Activated naive CD8-positive, alpha-beta T cell treated with anti-CD3 and anti-CD28 coated beads for 36 hours (primary cell): Measurements from ENCODE around the gene LZTFL1. TPM values are rescaled to one million over a fixed set of nuclear protein-coding genes. Genes with fewer than 3 reads are reported as not detected.

Experiments used
- DNase-seq: peaks from one replicate; pipeline ENCODE4 v3.0.0; 2021
- H3K27ac Mint-ChIP-seq: one replicate; pipeline ENCODE4 v1.8.0; 2022; ENCODE audit warnings: mild to moderate bottlenecking, moderate library complexity, mixed read lengths
- H3K27me3 Mint-ChIP-seq: one replicate; pipeline ENCODE4 v1.8.0; 2022; ENCODE audit warnings: mild to moderate bottlenecking, mixed read lengths
- H3K36me3 Mint-ChIP-seq: one replicate; pipeline ENCODE4 v1.8.0; 2021; ENCODE audit warnings: mild to moderate bottlenecking, mixed read lengths
- H3K4me1 Mint-ChIP-seq: one replicate; pipeline ENCODE4 v1.8.0; 2021; ENCODE audit warnings: mixed read lengths
- H3K4me3 Mint-ChIP-seq: one replicate; pipeline ENCODE4 v1.8.0; 2022; ENCODE audit warnings: mild to moderate bottlenecking, moderate library complexity, mixed read lengths
- H3K9me3 Mint-ChIP-seq: one replicate; pipeline ENCODE4 v1.8.0; 2022; ENCODE audit warnings: mixed read lengths
- total RNA-seq, 2 experiments: library from RNA; stranded (reverse); gene quantifications; one replicate each; pipeline ENCODE4 v1.2.3, GENCODE V29; 2021

The LZTFL1 gene
- total RNA-seq, 2 experiments from 2014 or later: 4.7 to 7.5 TPM

DNA sequence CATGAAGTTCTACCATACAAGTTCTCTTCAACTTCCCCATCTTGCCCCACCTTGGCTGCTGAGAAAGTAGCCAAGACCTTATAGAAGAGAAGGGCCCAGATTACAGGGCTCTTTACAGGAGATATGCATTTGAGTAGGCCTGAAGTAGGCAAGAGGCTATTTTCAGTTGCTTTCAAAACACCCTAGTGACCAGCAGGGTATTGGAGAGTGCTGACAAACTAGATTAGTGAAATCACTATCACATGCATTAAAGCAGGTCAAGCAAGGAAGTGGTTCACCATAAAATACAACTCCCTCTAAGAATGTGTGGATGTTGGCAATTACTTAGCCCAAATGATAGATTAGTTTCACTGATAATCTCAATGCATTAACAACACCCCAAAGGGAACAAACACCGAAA lies 2.7 kb upstream of the LZTFL1 start:
- Mint-ChIP-seq H3K4me1 (peaks cover 6% of the 10 kb centered on the region), H3K27ac (no peak overlapping the region), H3K4me3 (no peak overlapping the region), H3K27me3 (peaks cover 10% of the 10 kb centered on the region), H3K36me3 (no peaks in the 10 kb centered on the region), H3K9me3 (no peaks in the 10 kb centered on the region)
- no peak for DNase-seq

GRCh38 chr3:45842851-45843625 lies 1.1 kb upstream of the LZTFL1 start:
- H3K4me1 Mint-ChIP-seq: peaks cover 6% of the 10 kb centered on the region
- H3K27ac Mint-ChIP-seq: no peak overlapping the region
- H3K9me3 Mint-ChIP-seq: no peaks in the 10 kb centered on the region
- no peak for DNase-seq
- no peak overlapping the region for H3K4me3 Mint-ChIP-seq
- H3K27me3 Mint-ChIP-seq: peaks cover 3% of the 10 kb centered on the region
- H3K36me3 Mint-ChIP-seq: no peaks in the 10 kb centered on the region

DNA sequence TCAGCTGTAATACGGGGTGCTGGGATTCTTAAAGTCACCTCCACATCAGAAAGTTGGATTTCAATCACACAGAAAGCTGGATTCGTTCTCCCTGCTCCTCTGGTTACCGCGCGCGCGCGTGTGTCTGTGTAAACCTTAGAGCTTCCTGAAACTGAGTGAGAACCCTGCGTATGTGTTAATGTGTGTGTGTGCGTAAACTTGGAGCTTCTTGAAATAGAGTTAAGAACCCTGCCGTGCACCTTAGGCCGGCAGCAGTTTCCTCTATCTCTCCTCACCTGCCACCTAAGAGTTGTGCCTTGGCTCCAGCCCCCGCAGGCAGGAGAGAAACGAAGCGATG lies 531 bp downstream of the LZTFL1 start:
- no peaks in the 10 kb centered on the region for H3K9me3 Mint-ChIP-seq
- H3K4me3 Mint-ChIP-seq: peak overlapping the region; percentile 90
- no peaks in the 10 kb centered on the region for H3K36me3 Mint-ChIP-seq
- no peak for DNase-seq
- peaks cover 6% of the 10 kb centered on the region for H3K4me1 Mint-ChIP-seq
- peak overlapping the region; percentile 84 for H3K27ac Mint-ChIP-seq
- H3K27me3 Mint-ChIP-seq: no peaks in the 10 kb centered on the region

- Mint-ChIP-seq H3K36me3 (no peaks in the 10 kb centered on the region), H3K27ac (no peak overlapping the region), H3K27me3 (no peaks in the 10 kb centered on the region), H3K4me3 (no peak overlapping the region), H3K4me1 (peaks cover 6% of the 10 kb centered on the region), H3K9me3 (no peaks in the 10 kb centered on the region)
- no peak for DNase-seq
Observed at GRCh38 chr3:45838466-45838865, 3.5 kb downstream of the LZTFL1 start.

DNA sequence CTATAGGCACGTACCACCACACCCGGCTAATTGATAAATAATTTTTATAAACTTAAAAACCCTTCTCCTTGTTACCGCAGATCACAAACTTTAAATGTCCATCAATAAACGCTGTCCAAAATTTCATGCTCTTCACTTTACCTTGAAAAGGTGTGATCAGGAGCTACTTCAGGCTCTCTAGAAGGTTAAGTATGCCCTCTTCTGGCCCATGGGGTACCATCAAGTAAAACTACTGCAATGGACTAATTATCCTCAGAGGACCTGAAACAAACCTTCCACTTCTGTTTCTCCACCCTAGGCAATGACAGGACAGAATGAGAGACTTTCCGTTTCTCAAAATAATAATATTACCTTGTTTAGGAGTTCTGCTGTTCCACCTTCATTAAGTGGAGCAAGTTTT lies 9.2 kb downstream of the LZTFL1 start:
- no peaks in the 10 kb centered on the region for H3K27me3 Mint-ChIP-seq
- DNase-seq: no peak
- H3K36me3 Mint-ChIP-seq: peaks cover 3% of the 10 kb centered on the region
- no peak overlapping the region for H3K27ac Mint-ChIP-seq
- no peak overlapping the region for H3K4me3 Mint-ChIP-seq
- H3K9me3 Mint-ChIP-seq: no peaks in the 10 kb centered on the region
- no peaks in the 10 kb centered on the region for H3K4me1 Mint-ChIP-seq

DNA sequence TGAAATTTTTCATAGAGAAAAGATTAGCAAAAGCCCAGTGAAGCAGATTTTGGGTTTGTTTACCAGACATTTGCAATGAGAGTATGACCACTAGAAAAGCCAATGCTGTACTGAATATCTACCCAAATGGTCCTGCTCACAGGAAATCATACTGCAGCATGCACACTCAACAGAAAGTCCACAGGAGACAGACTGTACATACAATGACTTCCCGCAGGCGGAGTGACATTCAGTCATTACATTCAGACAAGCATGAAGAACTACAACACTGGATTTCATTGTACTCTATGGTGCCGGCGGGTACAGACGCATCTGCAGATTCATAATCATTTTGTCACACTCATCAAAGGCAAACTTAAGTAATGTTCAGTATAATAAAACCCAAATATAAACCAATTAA lies 11.8 kb downstream of the LZTFL1 start:
- Mint-ChIP-seq H3K36me3 (peaks cover 4% of the 10 kb centered on the region), H3K9me3 (no peaks in the 10 kb centered on the region), H3K27ac (no peak overlapping the region), H3K27me3 (no peaks in the 10 kb centered on the region), H3K4me1 (peaks cover 9% of the 10 kb centered on the region), H3K4me3 (no peak overlapping the region)
- no peak for DNase-seq

GRCh38 chr3:45826908-45827307 lies 15.0 kb downstream of the LZTFL1 start:
- no peaks in the 10 kb centered on the region for H3K9me3 Mint-ChIP-seq
- H3K4me1 Mint-ChIP-seq: peaks cover 9% of the 10 kb centered on the region
- no peak overlapping the region for H3K4me3 Mint-ChIP-seq
- peaks cover 4% of the 10 kb centered on the region for H3K36me3 Mint-ChIP-seq
- no peak for DNase-seq
- no peak overlapping the region for H3K27ac Mint-ChIP-seq
- no peaks in the 10 kb centered on the region for H3K27me3 Mint-ChIP-seq

- Mint-ChIP-seq H3K27ac (no peak overlapping the region), H3K4me1 (peaks cover 9% of the 10 kb centered on the region), H3K4me3 (no peak overlapping the region), H3K27me3 (no peaks in the 10 kb centered on the region), H3K36me3 (peaks cover 4% of the 10 kb centered on the region), H3K9me3 (no peaks in the 10 kb centered on the region)
- no peak for DNase-seq
Observed at GRCh38 chr3:45826321-45826720, 15.6 kb downstream of the LZTFL1 start.

DNA sequence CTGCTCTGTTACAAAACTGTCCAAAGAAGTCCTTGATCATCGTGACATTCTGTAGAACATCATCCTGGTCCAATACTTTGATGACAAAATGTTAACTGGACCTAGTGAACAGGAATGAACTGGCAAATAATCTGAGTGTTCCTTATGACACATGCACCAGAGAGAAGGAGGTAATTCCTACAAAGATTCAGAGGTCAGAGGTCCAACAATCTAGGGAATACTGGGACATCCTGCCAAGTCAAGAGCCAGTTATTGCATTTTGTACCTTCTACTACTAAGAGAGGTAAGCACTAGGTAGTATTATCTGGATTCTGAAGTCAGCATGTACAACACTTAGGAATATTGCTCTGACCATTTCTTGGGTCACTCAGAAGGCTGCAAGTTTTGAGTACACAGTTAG lies 20.8 kb downstream of the LZTFL1 start:
- H3K27me3 Mint-ChIP-seq: no peaks in the 10 kb centered on the region
- H3K27ac Mint-ChIP-seq: no peak overlapping the region
- H3K9me3 Mint-ChIP-seq: peaks cover 2% of the 10 kb centered on the region
- DNase-seq: no peak
- no peak overlapping the region for H3K4me3 Mint-ChIP-seq
- H3K4me1 Mint-ChIP-seq: peaks cover under 1% of the 10 kb centered on the region
- peaks cover 1% of the 10 kb centered on the region for H3K36me3 Mint-ChIP-seq

DNA sequence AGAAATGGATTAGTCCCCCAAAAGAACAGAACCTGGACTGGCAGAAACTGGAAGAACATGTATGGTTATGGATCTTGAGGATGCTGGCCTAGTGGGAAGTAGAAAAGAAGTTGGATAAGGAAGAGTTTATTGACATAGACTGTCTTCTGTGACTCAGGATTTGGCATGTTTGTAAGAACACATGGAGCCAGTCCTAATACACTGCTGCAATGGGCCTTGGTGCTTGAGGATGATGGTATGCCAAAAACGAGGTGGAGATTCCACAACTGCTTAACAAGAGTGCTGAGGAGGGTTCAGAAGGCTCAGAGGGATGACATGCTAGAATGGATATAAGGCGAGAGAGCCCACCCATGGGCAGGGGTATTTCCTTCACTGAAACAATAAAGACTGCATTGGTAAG lies 22.4 kb downstream of the LZTFL1 start:
- no peaks in the 10 kb centered on the region for H3K27me3 Mint-ChIP-seq
- H3K9me3 Mint-ChIP-seq: peaks cover 2% of the 10 kb centered on the region
- DNase-seq: no peak
- no peaks in the 10 kb centered on the region for H3K4me1 Mint-ChIP-seq
- no peak overlapping the region for H3K27ac Mint-ChIP-seq
- H3K36me3 Mint-ChIP-seq: peaks cover 4% of the 10 kb centered on the region
- no peak overlapping the region for H3K4me3 Mint-ChIP-seq

DNA sequence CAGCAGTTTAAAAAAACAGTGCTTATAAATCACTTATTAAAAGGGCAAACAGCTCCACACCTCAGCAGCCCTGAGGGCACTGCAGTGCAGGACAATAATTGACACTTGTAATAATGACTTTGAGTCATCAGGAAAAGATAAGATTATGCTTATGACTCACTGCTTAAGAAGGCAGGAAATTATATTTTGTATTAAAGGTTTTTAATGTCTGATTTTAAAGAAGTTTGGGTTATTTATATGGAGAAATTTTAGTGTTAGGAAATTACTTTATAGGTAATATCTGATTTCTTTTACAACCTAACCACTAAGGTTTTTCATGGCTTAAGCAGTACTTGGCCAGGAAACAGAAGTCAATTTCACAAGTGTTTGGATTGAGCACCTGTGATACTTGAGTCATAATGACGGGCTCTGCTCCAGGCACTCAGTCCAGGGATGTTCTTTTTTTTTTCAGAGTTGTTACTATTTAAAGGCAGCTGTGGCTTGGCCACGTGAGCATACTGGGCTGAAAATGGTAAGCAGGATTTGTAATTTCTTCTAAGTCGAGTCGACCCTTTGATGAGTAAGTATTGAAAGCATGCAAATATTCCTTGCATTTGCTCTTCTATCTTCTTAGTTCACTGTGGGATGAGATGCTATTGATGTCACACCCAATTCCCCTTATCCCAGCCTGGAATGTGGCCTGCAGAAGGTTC lies 23.9 kb downstream of the LZTFL1 start:
- H3K36me3 Mint-ChIP-seq: peaks cover 4% of the 10 kb centered on the region
- no peak for DNase-seq
- H3K9me3 Mint-ChIP-seq: peaks cover 2% of the 10 kb centered on the region
- no peak overlapping the region for H3K27ac Mint-ChIP-seq
- H3K4me1 Mint-ChIP-seq: no peaks in the 10 kb centered on the region
- H3K4me3 Mint-ChIP-seq: no peak overlapping the region
- no peaks in the 10 kb centered on the region for H3K27me3 Mint-ChIP-seq

- Mint-ChIP-seq H3K4me1 (no peaks in the 10 kb centered on the region), H3K4me3 (no peak overlapping the region)
Observed at GRCh38 chr3:45816544-45816943, 25.4 kb downstream of the LZTFL1 start.

DNA sequence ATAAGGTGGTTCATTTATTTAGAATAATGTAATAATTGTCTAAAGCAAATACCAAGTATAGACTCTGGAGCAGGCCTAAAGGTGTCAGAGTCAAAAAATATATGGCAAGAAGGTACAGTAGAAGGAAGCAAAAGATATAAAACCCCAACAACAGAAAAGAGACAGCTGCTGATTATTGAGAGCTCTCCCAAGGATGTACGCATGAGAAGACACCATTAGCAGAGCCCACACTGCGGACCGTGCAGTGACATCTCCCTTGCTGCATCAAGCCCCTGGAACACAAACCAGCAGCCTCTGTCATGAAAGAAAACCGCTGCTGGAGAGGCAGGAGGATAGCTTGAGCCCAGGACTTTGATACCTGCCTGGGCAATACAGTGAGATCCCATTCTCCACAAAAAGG lies 27.6 kb downstream of the LZTFL1 start:
- Mint-ChIP-seq H3K4me1 (no peaks in the 10 kb centered on the region), H3K27me3 (no peaks in the 10 kb centered on the region), H3K4me3 (no peak overlapping the region)

More at GRCh38 chr3:45816544-45816943, 25.4 kb downstream of the LZTFL1 start:
- Mint-ChIP-seq H3K27ac (no peak overlapping the region), H3K9me3 (peaks cover 2% of the 10 kb centered on the region), H3K27me3 (no peaks in the 10 kb centered on the region), H3K36me3 (peaks cover 4% of the 10 kb centered on the region)
- DNase-seq: no peak

GRCh38 chr3:45807681-45808540 lies 34.0 kb downstream of the LZTFL1 start:
- H3K4me3 Mint-ChIP-seq: no peak overlapping the region
- H3K27me3 Mint-ChIP-seq: peaks cover 4% of the 10 kb centered on the region
- no peaks in the 10 kb centered on the region for H3K9me3 Mint-ChIP-seq
- H3K4me1 Mint-ChIP-seq: peaks cover 5% of the 10 kb centered on the region
- no peak overlapping the region for H3K27ac Mint-ChIP-seq
- no peak for DNase-seq
- H3K36me3 Mint-ChIP-seq: no peaks in the 10 kb centered on the region

More for the DNA sequence above, 27.6 kb downstream of the LZTFL1 start:
- Mint-ChIP-seq H3K36me3 (peaks cover 4% of the 10 kb centered on the region), H3K9me3 (peaks cover 2% of the 10 kb centered on the region), H3K27ac (no peak overlapping the region)
- no peak for DNase-seq

DNA sequence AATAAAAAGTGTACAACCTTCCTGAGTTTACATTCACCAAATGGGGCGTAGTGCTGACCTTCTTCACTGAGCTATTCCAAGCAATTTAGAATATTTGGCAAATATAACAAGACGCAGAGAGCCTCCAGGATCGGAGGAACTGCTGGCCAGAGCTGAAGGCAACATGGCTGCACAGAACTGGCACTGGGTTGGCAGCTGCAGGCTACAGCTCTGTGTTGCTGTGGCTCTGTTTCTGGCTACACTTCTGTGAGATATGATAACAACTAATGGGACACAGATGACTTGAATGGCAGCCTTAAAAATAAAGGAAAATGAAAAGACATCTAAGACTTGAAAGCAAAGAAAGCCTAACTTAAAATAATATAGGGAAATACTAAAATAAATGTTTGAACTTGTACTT lies 34.8 kb downstream of the LZTFL1 start:
- no peaks in the 10 kb centered on the region for H3K36me3 Mint-ChIP-seq
- H3K4me1 Mint-ChIP-seq: peaks cover 5% of the 10 kb centered on the region
- no peak for DNase-seq
- H3K4me3 Mint-ChIP-seq: no peak overlapping the region
- no peak overlapping the region for H3K27ac Mint-ChIP-seq
- peaks cover 4% of the 10 kb centered on the region for H3K27me3 Mint-ChIP-seq
- H3K9me3 Mint-ChIP-seq: no peaks in the 10 kb centered on the region
